ENCODE data around the gene MMP23B. TPM values are rescaled to one million over a fixed set of nuclear protein-coding genes. Genes with fewer than 3 reads are reported as not detected.

MMP23B gene
- total RNA-seq, 2 donors from 2014 or later: 3.0 to 5.8 TPM

GRCh38 chr1:1623181-1623630 lies 8.8 kb upstream of the MMP23B start:
- Histone ChIP-seq H3K27ac (no peak overlapping the region), H3K27me3 (no peaks in the 10 kb centered on the region), H3K36me3 (no peaks in the 10 kb centered on the region), H3K4me1 (peaks cover 5% of the 10 kb centered on the region), H3K9ac (ENCODE audit: low read depth in 2 of 2, low read length in 2 of 2) (no peak overlapping the region), H3K9me3 (no peaks in the 10 kb centered on the region), H3K4me3 (no peak overlapping the region)
- intact Hi-C loops (cut with DNase I): no loop called here
- no peak for DNase-seq
- TF ChIP-seq CTCF (IDR thresholded peaks at IDR 0.05): no peak

- Histone ChIP-seq H3K36me3 (no peaks in the 10 kb centered on the region), H3K27me3 (no peaks in the 10 kb centered on the region), H3K4me1 (peaks cover 5% of the 10 kb centered on the region), H3K9me3 (no peaks in the 10 kb centered on the region), H3K9ac (ENCODE audit: low read depth in 2 of 2, low read length in 2 of 2) (no peak overlapping the region), H3K4me3 (no peak overlapping the region), H3K27ac (no peak overlapping the region)
- DNase-seq: no peak
- intact Hi-C loops (cut with DNase I): no loop called here
- no peak for TF ChIP-seq CTCF (IDR thresholded peaks at IDR 0.05)
These were observed 8.1 kb upstream of the MMP23B start for GRCh38 chr1:1623631-1624442.

GRCh38 chr1:1624443-1625403 lies 7.2 kb upstream of the MMP23B start:
- no peaks in the 10 kb centered on the region for H3K27me3 ChIP-seq
- no peak for DNase-seq
- no peak overlapping the region for H3K9ac ChIP-seq (ENCODE audit: low read depth in 2 of 2, low read length in 2 of 2)
- H3K36me3 ChIP-seq: no peaks in the 10 kb centered on the region
- H3K9me3 ChIP-seq: no peaks in the 10 kb centered on the region
- H3K4me1 ChIP-seq: peaks cover 5% of the 10 kb centered on the region
- intact Hi-C loops (cut with DNase I): no loop called here
- H3K27ac ChIP-seq: no peak overlapping the region
- H3K4me3 ChIP-seq: no peak overlapping the region
- no peak for TF ChIP-seq CTCF (IDR thresholded peaks at IDR 0.05)

GRCh38 chr1:1625404-1625775 lies 6.6 kb upstream of the MMP23B start:
- TF ChIP-seq CTCF (IDR thresholded peaks at IDR 0.05): no peak
- Histone ChIP-seq H3K4me1 (peaks cover 5% of the 10 kb centered on the region), H3K9me3 (no peaks in the 10 kb centered on the region), H3K27ac (no peak overlapping the region), H3K9ac (ENCODE audit: low read depth in 2 of 2, low read length in 2 of 2) (no peak overlapping the region), H3K36me3 (no peaks in the 10 kb centered on the region), H3K4me3 (no peak overlapping the region), H3K27me3 (peaks cover under 1% of the 10 kb centered on the region)
- no peak for DNase-seq
- intact Hi-C loops (cut with DNase I): no loop called here

GRCh38 chr1:1625824-1626206 lies 6.2 kb upstream of the MMP23B start:
- Histone ChIP-seq H3K27ac (no peak overlapping the region), H3K4me1 (peaks cover 5% of the 10 kb centered on the region), H3K4me3 (no peak overlapping the region), H3K9me3 (no peaks in the 10 kb centered on the region), H3K36me3 (no peaks in the 10 kb centered on the region), H3K9ac (ENCODE audit: low read depth in 2 of 2, low read length in 2 of 2) (no peak overlapping the region), H3K27me3 (peaks cover 5% of the 10 kb centered on the region)
- no peak for TF ChIP-seq CTCF (IDR thresholded peaks at IDR 0.05)
- intact Hi-C loops (cut with DNase I): no loop called here
- no peak for DNase-seq
